Occipital lobe (tissue), 2 donors: ENCODE results near the gene PDE6D. TPM values are rescaled to one million over a fixed set of nuclear protein-coding genes. Genes with fewer than 3 reads are reported as not detected.
"Not testable (repeated sequence)": the region's sequence is repeated elsewhere in the genome, so short reads cannot be mapped to it uniquely, and the experiment has no call there.

Source experiments
- DNase-seq: peaks from one replicate; lab custom pipeline; 2025; lab: John Stamatoyannopoulos, UW
- total RNA-seq: library from RNA; depleted of rRNA; stranded (reverse); fragments of >200 nt; gene quantifications from one replicate; pipeline ENCODE4 v1.2.3, GENCODE V29; 2014

Gene PDE6D
- total RNA-seq, 1 donor from 2014 or later: 25.4 TPM

DNA sequence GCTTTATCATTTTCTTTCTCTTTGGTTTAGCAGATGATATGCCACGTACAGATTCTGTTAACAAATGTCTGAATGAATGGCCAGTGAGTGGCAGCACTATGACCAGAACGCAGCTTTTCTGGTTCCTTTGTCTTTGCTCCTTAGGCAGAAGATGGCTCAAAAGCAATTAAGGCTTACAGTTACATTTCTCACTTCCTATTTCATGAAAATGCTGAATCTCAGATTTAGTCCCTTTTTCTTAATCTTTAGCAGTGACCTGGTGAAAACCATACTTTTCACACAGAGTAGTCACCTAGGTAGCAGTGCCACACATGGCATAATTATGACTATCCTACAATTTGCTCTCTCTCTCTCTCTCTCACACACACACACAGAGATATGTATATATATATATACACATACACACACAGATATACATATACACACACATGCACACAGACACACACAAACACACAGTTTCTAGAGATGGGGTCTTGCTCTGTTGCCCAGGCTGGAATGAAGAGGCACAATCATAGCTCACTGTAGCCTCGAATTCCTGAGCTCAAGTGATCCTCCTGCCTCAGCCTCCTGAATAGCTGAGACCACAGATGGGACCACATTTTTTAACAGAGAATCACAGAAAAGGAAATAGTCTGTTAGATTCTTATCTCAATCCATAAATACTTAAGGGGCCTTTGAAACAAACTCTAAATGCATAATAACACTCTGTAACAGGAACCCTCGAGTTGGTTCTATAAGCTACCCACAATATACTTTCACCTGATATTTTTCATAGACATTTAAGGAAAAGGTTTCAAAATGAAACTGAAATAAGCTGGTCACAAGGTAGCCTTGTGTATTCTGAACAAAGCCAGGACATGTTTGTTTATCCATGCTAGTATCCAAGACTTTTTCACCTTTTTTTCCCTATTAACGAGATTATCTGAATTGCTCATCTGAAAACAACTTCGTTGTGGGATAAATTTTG lies 11.6 kb downstream of the PDE6D start:
- DNase-seq: no peak

GRCh38 chr2:231765496-231765929 lies 15.6 kb downstream of the PDE6D start:
- DNase-seq: no peak

DNA sequence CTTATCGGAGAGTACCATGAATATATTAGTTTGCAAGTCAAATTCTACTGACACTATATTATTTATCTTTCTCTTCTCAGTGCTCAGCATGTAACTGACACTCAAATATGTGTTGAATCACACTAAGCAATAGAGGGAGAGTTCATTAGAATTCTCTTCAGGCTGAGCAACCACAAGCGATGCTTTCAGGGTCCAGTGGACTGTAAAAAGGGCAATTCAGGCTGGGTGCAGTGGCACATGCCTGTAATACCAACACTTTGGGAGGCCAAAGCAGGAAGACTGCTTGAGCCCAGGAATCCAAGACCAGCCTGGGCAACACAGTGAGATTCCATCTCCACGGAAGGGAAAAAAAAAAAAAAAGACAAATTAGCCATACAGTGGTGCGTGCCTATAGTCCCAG lies 16.3 kb downstream of the PDE6D start:
- peak; percentile 20 for DNase-seq

- no peak for DNase-seq
These were observed 17.0 kb downstream of the PDE6D start for GRCh38 chr2:231764124-231764523.

- no peak for DNase-seq
These were observed 19.3 kb downstream of the PDE6D start for GRCh38 chr2:231761735-231762134.

GRCh38 chr2:231752061-231752460 lies 29.0 kb downstream of the PDE6D start:
- DNase-seq: no peak

DNA sequence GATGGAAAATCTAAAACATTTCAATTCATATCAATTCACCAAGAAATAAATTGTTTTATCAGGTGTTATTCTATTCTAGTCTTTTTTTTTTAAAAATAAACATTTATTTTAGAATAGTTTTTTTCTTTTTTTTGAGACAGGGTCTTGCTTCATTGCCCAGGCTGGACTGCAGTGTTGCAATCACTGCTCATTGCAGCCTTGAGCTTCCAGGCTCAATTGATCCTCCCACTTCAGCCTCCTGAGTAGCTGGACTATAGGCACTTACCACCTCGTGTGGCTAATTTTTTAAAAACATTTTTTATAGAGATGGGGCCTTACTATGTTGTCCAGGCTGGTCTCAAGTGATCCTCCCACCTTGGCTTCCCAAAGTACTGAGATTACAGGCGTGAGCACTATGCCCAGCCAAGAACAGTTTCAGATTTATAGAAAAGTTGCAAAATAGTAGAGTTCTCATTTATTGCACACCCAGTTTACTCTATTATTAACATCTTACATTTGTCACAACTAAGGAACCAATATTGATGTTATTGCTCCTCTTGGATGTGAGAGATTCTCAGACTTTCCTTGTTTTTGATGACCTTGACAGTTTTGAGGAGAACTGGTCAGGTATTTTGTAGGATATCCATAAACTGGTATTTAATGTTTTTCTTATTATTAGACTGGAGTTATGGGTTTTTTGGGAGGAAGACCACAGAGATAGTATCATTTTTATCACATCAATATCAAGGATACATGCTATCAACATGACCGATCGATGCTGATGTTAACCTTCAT lies 29.9 kb downstream of the PDE6D start:
- DNase-seq: no peak

- DNase-seq: not testable (repeated sequence)
These were observed 32.1 kb downstream of the PDE6D start for GRCh38 chr2:231749016-231749415.

GRCh38 chr2:231748153-231748896 lies 32.8 kb downstream of the PDE6D start:
- DNase-seq: not testable (repeated sequence)

- no peak for DNase-seq
These were observed 35.6 kb downstream of the PDE6D start for GRCh38 chr2:231745303-231746038.

DNA sequence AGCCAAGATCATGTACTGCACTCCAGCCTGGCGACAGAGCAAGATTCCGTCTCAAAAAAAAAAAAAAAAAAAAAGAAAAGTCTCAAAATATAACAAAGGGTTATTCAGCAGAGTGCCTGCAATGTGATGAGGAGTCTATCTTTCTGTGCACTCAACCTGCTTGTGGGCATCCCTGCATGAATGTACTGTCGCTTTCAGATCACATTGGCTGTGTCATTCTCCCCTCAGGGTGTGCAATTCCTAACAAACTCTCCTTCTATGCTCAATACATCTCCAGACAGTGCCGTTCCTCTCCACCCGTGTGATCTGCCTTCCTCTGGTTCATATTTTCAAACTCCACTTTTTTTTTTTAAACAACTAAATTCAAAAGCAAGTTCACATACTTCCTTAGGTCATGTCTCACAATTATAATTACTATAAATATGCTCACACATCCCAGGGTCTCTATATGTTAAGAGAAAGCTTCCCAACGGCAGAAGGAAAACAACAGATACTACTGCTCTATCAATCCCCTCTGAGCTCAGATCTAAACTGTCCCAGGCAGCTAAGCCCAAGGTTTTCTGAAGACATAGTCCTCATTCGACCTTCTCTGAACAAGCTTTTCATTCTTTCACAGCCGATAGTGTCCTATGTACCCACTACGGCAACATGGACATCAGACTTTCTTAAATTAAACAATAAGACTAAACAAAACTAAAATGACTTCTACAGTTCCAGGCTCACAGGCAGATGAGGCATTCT lies 37.5 kb downstream of the PDE6D start:
- no peak for DNase-seq

DNA sequence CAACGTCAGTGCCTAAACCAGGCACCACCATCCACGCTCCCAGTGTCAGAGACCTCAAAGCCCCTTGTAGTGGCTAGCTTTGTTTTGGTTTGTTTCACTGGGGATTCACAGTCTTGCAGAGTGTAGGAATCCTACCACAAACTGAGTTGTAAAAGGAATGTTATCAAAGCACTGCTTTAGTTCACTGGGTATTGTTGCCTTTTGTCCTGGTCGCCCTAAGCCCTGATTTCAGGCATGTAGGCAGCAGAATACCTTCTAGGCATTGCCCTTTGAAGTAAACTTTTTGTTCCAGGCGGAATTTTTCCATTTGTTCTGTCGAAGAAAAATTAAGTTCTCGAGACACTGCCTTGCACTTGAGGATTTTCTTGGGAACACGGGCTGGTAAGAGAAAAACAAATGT lies 43.3 kb downstream of the PDE6D start:
- DNase-seq: no peak

- no peak for DNase-seq
These were observed 48.5 kb downstream of the PDE6D start for GRCh38 chr2:231732604-231733003.

DNA sequence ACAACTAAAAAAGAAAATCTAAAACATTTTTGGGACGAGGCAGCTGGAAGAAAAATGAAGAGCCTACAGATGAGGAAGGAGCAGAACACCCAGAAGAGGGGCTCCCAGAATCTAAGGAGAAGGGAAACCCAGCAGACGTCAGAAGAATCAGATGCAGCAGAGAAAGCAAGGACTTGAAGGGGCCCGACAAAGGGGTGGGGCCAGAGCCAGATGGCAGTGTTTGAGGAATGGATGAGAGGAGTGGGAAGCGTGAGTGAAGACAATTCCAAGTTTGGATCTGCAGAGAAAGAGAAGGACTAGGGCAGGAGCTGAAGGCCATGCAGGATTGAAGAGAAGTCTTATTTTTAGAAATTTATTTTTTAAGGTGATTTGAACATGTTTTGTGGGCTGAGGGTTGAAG lies 53.5 kb downstream of the PDE6D start:
- no peak for DNase-seq

- no peak for DNase-seq
These were observed 54.8 kb downstream of the PDE6D start for GRCh38 chr2:231726276-231726675.

GRCh38 chr2:231725476-231725875 lies 55.6 kb downstream of the PDE6D start:
- no peak for DNase-seq

GRCh38 chr2:231722721-231723307 lies 58.3 kb downstream of the PDE6D start:
- no peak for DNase-seq

GRCh38 chr2:231720987-231721966 lies 59.8 kb downstream of the PDE6D start:
- DNase-seq: no peak
